GM19467 (cell line): Measurements from ENCODE around the gene NCL.
"Not testable (repeated sequence)": the region's sequence is repeated elsewhere in the genome, so short reads cannot be mapped to it uniquely, and the experiment has no call there.

Source experiments
- ATAC-seq: cut with Tn5 transposase; IDR thresholded peaks from one replicate; pipeline ENCODE4 v1.9.1; 2021; ENCODE audit warnings: mild to moderate bottlenecking, moderate library complexity; ENCODE audit not compliant: unreplicated experiment

The NCL gene

DNA sequence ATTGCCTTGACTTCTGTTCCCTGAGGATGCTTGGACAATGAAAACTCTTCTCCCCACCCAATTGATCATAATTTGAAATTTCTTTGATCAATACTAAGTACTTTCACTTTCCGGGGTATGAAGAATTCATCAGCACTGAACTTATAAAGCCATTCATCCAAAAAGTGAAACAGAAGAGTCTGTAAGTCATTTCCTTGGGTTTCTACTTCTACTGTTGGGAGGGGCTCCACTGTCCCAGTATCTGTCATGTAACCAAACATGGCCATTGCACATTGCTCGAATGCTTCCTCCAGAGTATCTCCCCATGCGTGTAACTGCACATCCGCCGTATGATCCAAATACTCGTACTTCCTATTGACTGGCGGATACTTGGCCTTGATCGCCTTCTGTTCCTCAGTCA lies 30.3 kb downstream of the NCL start:
- no peak for ATAC-seq

DNA sequence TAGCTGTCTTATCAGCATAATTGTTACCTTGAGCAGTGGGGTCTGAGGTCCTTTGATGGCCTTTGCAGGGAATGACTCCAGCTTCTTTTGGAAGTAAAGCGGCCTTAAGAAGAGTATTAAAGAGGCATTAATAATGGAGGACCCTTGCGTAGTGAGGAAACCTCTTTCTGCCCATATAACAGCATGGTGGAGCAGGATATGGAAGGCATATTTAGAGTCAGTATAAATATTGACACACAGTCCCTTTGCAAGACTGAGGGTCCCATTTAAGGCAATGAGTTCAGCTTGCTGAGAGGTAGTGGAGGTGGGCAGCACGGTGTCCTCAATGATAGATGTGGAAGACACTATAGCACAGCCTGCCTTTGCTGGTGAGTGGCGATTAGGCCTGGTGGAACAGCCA lies 32.7 kb downstream of the NCL start:
- no peak for ATAC-seq

DNA sequence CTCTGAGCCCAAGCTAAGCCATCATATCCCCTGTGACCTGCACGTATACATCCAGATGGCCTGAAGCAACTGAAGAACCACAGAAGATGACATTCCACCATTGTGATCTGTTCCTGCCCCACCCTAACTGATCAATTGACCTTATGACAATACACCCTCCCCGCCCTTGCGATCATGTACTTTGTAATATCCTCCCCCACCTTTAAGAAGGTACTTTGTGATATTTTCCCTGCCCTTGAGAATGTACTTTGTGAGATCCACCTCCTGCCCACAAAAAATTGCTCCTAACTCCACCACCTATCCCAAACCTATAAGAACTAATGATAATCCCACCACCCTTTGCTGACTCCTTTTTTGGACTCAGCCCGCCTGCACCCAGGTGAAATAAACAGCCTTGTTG lies 33.8 kb downstream of the NCL start:
- not testable (repeated sequence) for ATAC-seq

DNA sequence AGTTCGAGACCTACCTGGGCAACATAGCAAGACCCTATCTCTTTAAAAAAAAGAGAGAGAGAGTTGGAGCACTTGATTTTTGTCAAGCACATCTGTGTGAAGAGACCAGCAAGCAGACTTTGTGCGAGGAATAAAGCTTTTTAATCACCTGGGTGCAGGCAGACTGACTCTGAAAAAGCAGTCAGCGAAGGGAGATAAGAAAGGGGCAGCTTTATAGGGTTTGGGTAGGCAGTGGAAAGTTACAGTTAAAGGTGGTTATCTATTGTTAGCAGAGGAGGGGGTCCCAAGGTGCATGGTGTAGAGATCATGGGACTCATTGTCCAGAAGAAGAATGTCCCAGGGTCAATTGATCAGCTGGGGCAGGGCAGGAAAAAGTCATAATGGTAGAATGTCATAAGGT lies 34.4 kb downstream of the NCL start:
- no peak for ATAC-seq

DNA sequence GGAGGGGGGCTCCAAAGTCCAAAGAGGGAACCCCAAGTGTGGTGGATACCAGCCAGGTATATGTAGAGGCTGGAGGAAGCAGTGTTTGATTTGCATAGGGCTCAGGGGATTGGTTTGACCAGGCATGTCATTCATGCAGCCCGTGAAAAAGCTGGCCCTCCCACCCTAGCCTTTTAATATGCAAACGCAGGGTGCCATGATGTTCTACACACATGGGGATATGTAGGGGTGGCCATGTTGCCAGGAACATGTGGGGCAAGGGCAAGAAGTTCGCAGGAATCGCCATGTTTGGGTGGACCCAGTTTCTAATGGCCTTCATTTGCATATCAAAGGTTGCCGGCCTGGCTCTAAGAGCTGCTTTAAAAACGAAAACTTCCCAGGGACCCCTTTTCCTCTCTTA lies 35.1 kb downstream of the NCL start:
- ATAC-seq: no peak

DNA sequence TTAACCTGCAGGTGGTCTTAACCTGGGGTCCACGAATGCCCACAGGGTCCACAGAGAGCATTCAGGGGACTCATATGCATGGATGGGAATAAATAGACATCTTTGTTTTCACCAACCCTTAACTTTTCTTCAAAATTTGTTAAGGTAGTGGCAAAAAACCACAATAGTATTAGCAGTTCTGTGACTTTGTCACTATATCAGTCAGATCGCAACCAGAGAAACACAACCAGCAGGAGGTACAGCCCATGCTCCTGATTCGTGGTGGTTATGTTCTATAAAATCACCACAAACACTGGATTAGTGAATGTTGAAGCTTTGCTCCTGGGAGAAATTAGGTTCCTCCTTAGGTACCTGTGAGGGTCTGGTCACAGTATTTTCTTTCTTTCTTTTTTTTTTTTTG lies 37.2 kb downstream of the NCL start:
- no peak for ATAC-seq

DNA sequence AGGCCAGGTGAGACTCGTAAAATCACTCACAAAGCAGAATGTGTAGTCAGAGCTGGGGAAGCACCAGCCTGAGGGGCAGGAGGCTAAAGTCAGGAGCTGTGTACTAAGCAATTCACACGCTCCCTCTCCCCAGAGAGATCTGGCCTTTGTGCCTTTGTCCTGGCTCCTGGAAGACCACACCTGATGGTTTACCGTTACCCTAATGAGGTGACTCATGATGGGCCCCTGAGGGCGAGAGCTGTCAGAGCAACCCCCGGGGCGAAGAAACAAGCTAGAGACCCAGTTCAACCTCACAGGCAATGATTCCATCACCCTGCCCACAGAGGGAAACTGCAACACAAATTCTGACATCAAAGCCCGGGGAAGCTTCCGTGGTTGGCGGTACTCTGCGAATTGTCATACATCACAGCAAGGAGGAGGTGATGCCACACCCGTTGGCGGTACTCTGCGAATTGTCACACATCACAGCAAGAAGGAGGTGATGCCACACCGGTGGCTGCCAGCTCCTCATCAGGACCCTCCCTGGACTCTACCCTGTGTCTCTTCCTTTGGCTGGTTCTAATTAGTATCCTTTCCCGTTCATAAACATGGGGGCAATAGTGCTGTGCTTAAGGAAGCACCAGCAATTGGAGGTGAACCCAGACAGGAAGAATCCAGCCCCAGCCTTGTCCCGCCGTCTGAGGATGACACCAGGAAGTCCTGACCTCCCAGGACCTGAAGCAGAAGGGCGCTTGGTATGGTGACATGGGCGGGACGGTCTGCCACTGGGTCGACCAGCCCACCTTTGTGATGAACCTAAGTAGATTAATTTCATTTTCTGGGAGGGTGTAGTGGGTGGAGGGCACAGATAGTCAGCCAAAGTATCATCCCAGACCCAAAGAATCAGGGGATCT lies 38.2 kb downstream of the NCL start:
- no peak for ATAC-seq

DNA sequence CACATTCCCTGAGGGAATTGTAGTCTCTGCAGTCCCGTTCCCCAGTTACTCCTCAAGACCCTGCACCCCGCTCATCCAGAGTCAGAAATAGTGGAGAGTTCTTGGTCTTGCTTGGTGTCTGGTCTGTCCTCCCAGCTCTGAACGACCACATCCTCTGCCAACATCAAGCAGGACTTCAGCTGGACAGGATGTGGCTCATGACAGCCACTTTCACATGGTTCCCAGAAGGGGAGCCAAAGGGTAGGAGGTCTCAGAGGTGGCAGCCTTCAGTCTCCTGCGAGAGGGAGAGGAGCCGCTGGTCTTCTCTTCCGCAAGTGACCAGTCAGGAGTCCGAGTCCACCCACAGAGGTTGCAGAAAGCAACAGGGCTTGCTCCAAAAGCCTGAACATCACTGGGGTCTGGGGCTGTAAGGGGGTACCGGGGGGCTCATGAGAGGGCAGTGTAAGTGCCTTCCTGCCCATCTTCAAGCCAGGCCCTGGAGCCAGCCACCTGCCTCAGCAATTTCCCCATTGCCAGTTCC lies 38.9 kb downstream of the NCL start:
- no peak for ATAC-seq

DNA sequence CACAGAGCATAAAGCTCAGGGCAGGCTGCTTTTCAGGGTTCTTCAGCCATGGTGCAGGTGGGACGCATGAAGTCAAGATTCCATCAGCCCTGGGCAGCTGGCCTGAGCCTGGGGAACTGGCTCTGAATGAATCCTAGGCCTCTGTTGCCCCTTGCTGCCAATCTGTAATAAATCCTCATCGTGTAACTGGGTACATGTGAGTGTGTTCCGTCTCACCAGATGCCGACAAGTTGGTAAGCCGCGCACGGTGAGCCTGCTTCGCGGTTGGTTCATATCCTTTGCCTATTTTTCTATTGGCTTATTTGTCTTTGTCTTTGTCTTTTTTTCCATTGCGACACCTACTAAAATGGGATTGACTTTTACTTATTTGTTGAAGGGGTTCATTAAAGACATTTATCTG lies 41.1 kb downstream of the NCL start:
- ATAC-seq: no peak

DNA sequence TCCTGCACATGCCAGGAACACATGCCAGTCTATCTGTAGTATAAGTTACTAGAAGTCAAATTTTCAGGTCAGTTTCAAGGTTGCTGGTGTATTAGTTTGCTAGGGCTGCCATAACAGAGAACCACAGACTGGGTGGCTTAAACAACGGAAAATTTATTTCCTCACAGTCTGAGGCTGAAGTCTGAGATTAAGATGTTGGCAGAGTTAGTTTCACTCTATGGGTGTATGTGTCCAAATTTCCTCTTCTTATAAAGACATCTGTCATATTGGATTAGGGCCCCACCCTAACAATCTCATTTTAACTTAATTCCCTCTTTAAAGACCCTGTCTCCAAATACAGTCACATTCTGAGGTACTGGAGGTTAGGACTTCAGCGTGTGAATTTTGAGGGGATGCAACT lies 42.2 kb downstream of the NCL start:
- ATAC-seq: no peak

DNA sequence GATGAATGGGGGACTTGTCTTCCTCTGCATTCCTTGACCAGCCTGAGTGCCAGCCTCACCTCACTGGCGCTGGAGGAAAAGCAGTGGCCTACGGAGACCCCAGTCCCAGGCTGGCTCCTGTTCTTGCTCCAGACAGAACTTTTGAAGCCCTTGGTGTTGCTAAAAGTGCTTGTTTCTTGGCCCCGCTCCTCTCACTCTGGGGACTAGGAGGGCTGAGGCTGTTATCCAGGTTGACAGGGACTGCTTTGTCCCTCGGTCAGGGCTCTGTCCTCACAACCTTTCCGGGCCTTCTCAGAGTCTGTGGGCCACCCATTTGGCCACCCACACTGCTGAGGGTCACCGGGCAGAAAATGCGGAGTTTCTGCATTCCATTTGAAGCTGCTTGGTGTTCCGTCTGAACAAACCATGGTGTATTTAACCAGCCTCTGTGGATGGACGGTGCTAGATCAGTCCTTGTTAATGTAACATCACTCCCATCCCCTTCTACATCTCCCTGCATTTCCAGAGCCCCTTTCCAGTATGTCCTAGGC lies 43.2 kb downstream of the NCL start:
- ATAC-seq: no peak

DNA sequence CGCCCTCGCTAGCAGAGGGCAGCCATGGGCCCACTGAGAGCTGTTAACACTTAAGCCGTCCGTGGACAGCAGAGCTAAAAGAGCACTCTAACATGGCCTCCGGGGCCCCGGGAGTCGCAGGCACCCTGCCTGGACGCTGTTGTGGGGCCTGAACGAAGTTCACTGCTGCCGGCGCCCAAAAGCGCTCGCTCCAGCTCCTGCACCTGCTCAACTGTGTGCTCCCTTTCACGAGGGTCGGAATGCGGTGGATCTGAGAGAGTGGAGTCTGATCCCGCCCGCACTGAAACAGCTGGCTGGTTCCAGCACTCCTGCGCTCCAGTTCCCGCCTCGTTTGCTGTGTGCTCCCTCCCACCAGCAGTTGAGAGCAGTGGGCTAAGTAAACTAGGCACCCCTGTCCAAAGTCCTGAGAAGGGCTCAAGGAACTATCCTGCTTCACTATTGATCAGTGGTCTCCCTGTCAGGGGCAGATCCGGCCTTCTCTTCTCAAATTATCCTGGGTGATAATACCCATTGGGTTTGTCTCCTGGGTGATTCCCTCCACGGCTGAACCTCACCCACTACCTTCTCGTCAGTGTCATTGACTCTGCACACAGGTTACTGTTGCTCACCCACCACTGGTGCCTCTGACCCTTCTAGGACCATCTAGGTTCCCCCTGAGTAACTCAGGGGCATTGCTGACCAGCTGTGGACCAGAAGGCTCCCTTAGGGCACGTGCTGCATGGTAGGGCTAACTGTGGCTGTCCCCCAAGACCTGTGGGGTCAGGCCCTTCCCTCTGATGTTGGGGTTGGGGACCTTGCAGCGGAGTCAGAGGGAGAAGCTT lies 45.3 kb downstream of the NCL start:
- ATAC-seq: no peak

DNA sequence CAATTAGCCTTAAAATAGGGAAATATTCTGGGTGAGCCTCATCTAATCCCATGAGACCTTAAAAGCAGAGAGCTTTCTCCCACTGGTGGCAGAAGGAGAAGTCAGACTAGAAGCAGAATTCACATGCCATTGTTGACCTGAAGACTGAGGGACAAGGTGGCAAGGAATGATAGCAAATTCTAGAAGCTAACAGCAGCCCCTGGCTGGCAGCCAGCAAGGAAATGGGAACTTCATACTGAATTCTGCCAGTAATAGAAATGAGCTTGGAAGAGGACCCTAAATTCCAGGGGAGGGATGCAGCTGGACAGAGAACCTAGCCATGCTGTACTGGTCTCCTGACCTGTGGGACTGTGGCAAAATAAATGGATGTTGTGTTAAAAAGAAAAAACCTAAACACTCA lies 49.3 kb downstream of the NCL start:
- no peak for ATAC-seq

DNA sequence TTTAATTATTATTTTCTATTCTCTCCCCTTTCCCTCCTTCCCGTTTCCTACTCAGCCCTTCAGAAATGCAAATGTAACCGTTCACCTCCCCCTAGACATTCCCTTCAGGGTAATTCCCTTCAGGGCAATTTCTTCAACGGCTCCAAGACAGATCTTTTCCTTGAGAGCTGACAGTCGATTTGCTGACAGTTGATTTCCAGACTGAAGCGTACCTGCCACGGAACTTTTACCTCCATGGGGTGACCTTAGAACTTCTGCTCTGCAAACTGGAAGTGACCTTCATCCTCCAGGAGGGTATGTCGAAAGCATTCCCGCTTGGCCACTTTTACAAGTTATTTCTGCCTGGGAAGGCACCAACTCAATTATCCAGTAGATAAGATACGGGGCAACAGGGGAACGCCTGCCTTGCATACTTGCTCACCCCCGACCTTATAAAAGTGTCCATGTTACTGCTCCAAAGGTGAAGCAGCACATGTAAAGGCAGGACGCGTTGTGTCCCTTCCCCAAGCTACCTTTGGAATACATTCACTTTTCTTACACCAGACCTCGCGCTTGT lies 50.3 kb downstream of the NCL start:
- no peak for ATAC-seq

DNA sequence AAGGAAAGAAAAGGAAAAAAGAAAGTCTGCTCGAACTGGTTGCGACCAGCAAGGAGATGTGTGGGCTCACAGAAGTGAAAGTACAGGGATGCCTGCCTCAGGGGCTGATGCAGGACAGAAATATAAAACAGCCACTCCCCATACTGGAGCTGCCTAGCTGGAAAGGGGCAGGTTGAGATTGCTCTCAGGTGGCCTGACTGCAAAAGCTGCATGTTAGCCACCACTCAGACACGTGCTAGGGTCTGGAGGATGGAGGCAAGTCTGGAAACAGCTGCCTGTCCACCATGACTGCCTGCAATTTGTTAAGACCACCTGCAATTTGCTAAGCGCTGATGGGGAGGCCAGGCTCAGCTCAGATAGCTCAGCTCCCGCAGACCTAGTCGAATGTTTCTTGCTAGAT lies 50.8 kb downstream of the NCL start:
- no peak for ATAC-seq

DNA sequence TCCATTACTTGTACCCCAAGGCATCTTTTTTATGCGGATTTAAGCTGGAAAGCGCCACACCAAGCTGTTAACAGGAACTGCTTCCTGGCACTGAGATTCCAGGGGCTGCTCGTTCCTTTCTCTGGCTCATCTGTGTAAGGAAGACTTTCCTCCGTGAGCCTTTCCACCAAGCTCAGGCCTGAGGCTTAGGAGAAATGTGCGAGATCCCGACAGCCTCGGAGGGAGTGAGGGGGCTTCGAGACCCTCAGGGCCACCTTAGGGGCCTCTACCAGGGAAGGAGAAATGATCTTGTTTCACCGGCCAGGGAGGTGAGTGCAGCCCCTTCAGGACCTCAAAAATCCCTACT lies 51.7 kb downstream of the NCL start:
- ATAC-seq: no peak

DNA sequence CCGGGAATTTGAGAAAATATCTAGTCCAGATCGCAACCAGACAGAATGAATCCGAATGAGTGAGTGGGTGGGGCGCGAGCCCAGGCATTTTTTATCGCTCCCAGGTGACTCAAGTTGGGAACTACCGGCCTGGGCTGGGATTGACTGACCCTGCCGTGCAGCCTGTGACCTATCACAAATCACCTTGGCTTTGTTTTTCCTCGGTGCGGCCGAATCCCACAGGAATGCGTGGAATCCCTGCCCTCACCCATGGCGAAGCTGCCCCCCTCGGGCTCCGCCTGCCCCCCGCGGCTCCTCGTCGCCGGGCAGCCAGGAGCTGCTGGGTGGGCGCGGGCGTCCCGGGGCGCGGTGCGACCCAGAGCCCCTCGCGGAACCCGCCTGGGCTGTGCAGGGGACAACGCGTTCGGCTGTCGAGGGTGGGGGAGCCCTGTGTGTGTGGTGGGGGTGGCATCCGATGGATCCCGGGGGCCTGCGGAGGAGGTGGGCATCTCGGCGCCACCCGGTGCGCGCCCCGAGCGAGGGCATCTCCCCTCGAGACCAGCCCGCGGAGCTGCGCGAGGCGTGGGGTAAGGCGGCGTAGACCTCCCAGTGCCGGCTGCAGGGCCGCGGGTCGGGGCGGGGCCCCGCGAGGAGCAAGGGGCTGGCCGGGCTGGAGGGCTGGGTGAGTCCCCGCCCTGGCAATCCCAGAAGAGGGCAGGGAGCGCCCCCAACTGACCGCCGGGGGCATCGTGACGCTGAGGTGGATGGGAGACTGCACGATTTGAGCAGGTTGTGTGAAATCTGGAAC lies 52.3 kb downstream of the NCL start:
- peak; percentile 97 for ATAC-seq

DNA sequence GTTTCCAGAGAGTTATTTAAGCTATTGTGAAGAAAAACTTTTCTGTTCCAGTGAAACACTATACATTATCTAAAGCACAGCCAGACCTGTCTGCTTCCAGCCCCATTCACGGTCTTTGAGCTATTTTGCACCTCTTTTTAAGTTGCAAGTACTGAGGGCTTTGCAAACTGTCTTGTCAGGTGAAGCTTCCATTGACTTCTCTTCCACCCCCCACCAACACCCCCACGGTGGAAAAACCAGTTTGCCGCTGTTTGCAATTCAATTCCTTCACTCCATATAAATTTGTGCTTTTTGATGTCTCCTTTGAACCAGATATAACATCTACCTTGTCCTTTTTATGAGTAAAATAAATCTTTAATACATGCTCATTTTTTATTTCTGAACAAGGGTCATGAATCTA lies 53.0 kb downstream of the NCL start:
- ATAC-seq: no peak

DNA sequence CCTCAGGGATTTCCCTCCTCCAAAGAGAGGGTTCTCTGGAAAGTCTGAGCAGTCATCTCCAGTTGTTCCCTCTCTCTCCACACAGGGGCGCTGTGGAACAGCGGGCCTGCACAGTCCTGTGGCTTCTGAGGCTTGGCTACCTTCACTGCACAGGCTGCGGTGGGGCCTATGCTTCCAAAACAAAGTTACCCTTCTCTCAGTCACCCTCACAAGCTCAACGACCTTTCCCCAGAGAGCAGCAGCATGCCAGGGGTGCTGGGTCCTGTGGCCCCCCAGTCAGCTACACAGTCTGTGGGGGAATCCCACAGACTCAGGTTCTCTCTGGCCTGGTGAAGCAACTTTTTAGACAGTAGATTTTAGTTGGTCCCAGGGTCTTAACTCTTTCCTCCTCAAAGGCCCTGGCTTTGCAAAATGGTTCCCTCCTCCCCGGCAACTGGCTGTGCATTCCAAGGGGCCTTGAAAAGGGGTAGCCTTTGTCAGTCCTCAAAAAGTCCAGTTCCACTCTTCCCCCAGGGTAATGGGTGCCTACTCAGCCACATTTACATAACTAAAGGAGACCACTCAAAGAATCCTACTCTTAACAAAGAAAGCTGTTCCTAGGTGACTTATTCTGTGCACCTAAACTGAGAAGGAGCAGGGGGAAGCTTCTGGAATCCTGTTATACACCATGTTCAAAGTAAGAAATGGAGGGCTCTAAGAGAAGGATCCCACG lies 53.8 kb downstream of the NCL start:
- ATAC-seq: no peak

DNA sequence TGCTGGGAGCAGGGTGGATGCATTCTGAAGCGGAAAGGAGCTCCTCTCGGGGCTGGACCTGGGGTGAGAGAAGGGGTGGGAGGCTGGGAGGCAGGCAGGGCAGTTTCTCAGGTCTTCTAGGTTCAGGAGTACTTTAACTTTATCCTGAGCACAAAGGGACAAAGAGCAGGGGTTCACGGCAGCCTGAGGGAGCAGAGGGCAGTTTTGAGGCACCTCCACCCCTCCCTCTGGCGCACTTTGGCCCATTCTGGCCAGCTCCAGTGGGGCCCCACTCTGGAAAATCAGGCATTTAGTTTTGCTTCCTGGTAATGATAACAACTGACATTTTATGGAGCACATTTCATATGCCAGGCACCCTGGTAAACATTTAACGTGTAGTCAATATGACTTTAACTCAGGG lies 54.5 kb downstream of the NCL start:
- no peak for ATAC-seq
